Duodenal mucosa (tissue), 2 donors: ENCODE data around the gene LGALS3.

ENCODE experiments used
- H3K27ac ChIP-seq: one replicate; pipeline ENCODE4 v1.7.0; 2013; ENCODE audit warnings: low read depth, low read length
- H3K27me3 ChIP-seq, 2 donors: one replicate each; pipeline ENCODE4 v1.7.0; 2013; ENCODE audit warnings: low read length in 2 of 2, control low read depth in 1 of 2; ENCODE audit not compliant: insufficient read depth in 2 of 2, control insufficient read depth in 1 of 2
- H3K36me3 ChIP-seq, 2 donors: one replicate each; pipeline ENCODE4 v1.7.0; 2013; ENCODE audit warnings: low read length in 2 of 2, control low read depth in 1 of 2; ENCODE audit not compliant: insufficient read depth in 2 of 2, control insufficient read depth in 1 of 2
- H3K4me1 ChIP-seq, 2 donors: one replicate each; pipeline ENCODE4 v1.7.0; 2013; ENCODE audit warnings: low read length in 2 of 2, control low read depth in 1 of 2; ENCODE audit not compliant: insufficient read depth in 2 of 2, control insufficient read depth in 1 of 2
- H3K4me3 ChIP-seq, 2 donors: one replicate each; pipeline ENCODE4 v1.7.0; 2013; ENCODE audit warnings: low read length in 2 of 2, low read depth in 1 of 2
- H3K9ac ChIP-seq, 2 donors: one replicate each; pipeline ENCODE4 v1.7.0; 2013; ENCODE audit warnings: low read length in 2 of 2, low read depth in 1 of 2
- H3K9me3 ChIP-seq, 2 donors: one replicate each; pipeline ENCODE4 v1.7.0; 2013; ENCODE audit warnings: low read length in 2 of 2, control low read depth in 1 of 2; ENCODE audit not compliant: control insufficient read depth in 1 of 2

The LGALS3 gene

DNA sequence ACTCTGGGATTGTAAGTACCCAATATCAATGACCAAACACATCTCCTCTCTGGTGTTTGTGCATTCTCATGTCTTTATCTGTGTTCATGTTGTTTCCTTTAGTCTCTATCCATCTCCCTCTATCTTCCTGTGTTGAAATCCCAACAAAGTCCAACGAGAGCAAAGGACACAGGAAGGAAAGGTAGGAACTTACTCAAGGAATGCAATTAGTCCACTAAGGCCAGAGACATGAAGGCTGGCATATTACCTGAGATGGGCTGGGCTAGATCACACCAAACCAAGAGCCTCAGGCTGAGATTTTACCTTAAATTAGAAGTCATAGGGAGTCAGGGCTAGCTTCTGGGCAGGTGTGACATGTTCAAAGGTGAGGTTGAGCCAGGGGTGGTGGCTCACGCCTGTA is 14.3 kb upstream of the LGALS3 start:
- Histone ChIP-seq H3K4me1 (peaks cover 24 to 46% of the 10 kb centered on the region in 2 donors), H3K4me3 (no peak overlapping the region), H3K27ac (no peak overlapping the region), H3K9ac (no peak overlapping the region), H3K27me3 (no peaks in the 10 kb centered on the region), H3K9me3 (no peaks in the 10 kb centered on the region), H3K36me3 (no peaks in the 10 kb centered on the region)

- Histone ChIP-seq H3K9ac (no peak overlapping the region), H3K4me1 (peaks cover 31 to 53% of the 10 kb centered on the region in 2 donors), H3K36me3 (no peaks in the 10 kb centered on the region), H3K27me3 (no peaks in the 10 kb centered on the region), H3K27ac (peak overlapping the region; percentile 53), H3K4me3 (no peak overlapping the region), H3K9me3 (no peaks in the 10 kb centered on the region)
These were observed 13.6 kb upstream of the LGALS3 start for GRCh38 chr14:55115460-55115859.

- no peak overlapping the region for H3K27ac ChIP-seq
- no peaks in the 10 kb centered on the region for H3K9me3 ChIP-seq
- peaks cover 35 to 57% of the 10 kb centered on the region in 2 donors for H3K4me1 ChIP-seq
These were observed 13.2 kb upstream of the LGALS3 start for GRCh38 chr14:55115861-55116245.

DNA sequence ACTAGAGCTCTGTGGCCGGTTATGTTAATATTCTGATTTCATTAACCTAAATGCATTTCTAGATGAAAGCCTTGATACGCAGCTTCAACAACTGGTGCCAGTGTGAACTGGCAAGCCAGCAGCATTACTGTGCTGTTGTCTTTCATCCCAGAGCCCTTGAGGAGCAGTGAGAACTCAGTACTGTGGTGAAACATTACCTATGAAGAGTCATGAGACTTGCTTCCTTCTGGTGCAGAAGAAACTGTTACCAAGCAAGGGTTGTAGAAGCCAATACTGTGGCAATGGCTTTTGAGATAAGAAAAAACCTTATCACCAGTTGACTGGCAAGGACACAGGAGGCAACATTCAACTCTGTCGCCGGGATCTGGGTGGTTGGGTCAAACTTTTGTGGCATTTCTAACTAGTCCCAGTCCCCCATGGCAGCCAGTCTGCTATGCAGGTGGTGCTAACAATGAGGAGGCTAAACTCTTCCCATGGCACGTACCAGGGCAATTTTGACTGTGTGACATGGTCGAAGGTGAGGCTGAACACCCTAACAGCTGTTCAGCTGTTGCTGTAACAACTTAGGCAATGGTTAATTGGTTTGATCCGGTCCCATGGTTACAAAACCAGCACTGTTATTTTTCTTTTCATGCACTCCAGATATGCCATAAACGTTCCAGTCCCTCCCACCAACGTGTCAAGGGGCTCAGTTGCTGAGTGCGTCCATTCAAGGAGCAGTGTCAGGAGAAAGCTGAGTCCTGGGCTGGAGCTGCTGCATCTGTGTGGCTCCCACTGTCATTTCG is 12.6 kb upstream of the LGALS3 start:
- H3K9me3 ChIP-seq, result no peaks in the 10 kb centered on the region
- H3K27ac ChIP-seq, result peak overlapping the region; percentile 75
- no peaks in the 10 kb centered on the region for H3K27me3 ChIP-seq
- H3K4me1 ChIP-seq, result peaks cover 37 to 63% of the 10 kb centered on the region in 2 donors
- peak overlapping the region; percentile 27 to 38 for H3K9ac ChIP-seq
- peak overlapping the region; percentile 13 to 36 for H3K4me3 ChIP-seq
- no peaks in the 10 kb centered on the region for H3K36me3 ChIP-seq

More at GRCh38 chr14:55115861-55116245, 13.2 kb upstream of the LGALS3 start:
- Histone ChIP-seq H3K36me3 (no peaks in the 10 kb centered on the region), H3K4me3 (no peak overlapping the region), H3K9ac (peak overlapping the region in 1 of 2 donors; percentile 38), H3K27me3 (no peaks in the 10 kb centered on the region)

DNA sequence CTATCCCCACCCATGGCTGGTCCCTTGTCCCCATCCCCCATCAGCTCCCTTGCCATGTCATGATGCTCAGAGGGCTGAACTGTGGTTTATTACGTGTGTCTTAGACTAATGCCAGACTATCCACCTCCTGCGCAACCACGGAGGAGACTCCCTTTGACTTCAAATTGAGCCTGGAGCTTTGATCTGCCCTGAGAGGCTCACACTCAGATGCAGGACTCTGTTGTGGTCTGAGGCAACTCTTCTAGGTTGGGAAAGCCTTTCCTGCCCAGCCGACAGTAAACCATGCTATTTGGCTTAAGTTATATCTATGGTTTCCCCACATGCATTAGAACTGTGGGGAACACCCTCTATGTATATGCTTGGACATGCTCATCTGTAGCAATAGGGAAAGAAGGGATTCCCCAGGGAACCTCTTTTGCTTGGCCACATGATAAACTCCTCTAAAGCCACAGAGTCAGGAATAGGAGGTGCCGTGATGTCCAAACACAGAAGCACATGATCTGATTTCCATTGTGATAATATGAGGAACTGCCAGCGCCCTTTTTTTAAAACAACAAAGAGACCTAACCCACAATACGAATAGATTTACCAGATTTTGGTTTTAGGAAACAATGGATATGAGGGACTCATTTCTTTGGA is 11.1 kb upstream of the LGALS3 start:
- Histone ChIP-seq H3K36me3 (no peaks in the 10 kb centered on the region), H3K27ac (no peak overlapping the region), H3K27me3 (no peaks in the 10 kb centered on the region), H3K4me3 (no peak overlapping the region), H3K9ac (no peak overlapping the region), H3K4me1 (peaks cover 45 to 76% of the 10 kb centered on the region in 2 donors), H3K9me3 (no peaks in the 10 kb centered on the region)

DNA sequence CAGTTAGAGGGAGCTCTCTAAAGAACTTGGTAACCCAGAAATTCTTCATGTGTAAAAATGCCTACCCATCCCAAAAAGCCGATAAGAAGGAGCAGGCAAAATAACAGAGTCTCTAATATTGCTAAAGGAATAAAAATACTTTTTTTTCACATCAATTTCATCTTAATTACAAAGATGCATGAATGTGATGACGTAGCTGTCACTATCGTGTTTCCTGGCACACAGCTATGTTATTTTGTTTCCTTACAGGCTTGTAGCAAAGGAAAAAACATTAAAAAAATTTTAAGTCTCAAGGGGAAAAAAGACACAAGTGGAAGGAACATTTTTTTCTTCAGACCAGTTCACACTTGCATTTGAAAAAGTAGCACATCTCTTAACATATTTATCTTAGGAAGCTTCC is 10.3 kb upstream of the LGALS3 start:
- Histone ChIP-seq H3K27ac (no peak overlapping the region), H3K27me3 (no peaks in the 10 kb centered on the region), H3K36me3 (no peaks in the 10 kb centered on the region), H3K9ac (no peak overlapping the region), H3K4me3 (no peak overlapping the region), H3K9me3 (no peaks in the 10 kb centered on the region), H3K4me1 (peaks cover 53 to 83% of the 10 kb centered on the region in 2 donors)

DNA sequence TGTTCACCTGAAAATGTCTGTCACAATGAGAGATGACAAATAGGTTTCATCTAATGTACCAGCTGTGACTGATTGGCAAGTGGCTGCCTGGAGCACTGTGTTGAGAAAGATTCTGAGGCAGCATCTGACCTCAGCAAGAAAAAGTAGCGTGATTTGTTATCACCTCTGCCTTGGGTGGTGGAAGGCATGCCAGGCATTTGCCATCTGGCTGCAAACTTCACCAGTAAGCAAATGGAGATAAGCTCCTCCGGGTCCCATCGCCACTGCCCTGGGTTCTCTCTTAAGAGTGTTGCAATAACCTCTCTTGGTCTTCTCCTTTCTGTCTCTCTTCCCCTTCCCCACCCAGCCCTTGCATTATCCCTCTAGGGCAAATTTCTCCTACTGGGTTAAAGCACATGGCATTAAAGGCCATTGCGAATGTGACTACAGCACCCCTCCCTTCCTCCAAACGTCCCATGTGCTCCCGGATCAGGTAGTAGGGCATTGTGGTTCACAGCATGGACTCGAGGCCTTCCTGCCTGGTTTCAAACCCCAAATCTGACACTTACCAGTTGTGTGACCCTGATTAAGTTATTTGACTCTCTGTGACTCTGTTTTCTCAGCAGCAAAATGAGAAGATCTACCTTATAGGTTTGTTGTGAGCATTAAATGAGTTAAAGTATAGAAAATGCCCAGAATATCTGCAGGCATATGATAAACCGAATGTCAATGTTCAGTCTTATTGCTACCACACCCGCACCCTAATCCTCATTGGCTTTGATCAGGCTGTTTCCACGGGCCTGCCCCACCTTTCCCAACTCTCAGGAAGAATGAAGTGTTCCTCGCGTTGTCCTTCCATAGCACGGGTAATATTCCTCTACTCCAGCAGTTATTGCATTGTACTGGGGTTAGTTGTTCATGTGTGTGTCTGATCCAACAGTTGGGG is 8.2 kb upstream of the LGALS3 start:
- H3K9me3 ChIP-seq, result no peaks in the 10 kb centered on the region
- no peaks in the 10 kb centered on the region for H3K36me3 ChIP-seq
- peak overlapping the region in 1 of 2 donors; percentile 22 for H3K4me3 ChIP-seq
- H3K4me1 ChIP-seq, result peaks cover 63 to 87% of the 10 kb centered on the region in 2 donors
- H3K27me3 ChIP-seq, result no peaks in the 10 kb centered on the region
- peak overlapping the region; percentile 27 to 35 for H3K9ac ChIP-seq
- H3K27ac ChIP-seq, result peak overlapping the region; percentile 41

- no peaks in the 10 kb centered on the region for H3K36me3 ChIP-seq
- H3K9ac ChIP-seq, result peak overlapping the region; percentile 22 to 23
- H3K4me1 ChIP-seq, result peaks cover 71 to 85% of the 10 kb centered on the region in 2 donors
- peak overlapping the region; percentile 6 to 25 for H3K4me3 ChIP-seq
- H3K9me3 ChIP-seq, result no peaks in the 10 kb centered on the region
- no peaks in the 10 kb centered on the region for H3K27me3 ChIP-seq
- H3K27ac ChIP-seq, result peak overlapping the region; percentile 63
These were observed 7.2 kb upstream of the LGALS3 start for GRCh38 chr14:55121628-55122439.

DNA sequence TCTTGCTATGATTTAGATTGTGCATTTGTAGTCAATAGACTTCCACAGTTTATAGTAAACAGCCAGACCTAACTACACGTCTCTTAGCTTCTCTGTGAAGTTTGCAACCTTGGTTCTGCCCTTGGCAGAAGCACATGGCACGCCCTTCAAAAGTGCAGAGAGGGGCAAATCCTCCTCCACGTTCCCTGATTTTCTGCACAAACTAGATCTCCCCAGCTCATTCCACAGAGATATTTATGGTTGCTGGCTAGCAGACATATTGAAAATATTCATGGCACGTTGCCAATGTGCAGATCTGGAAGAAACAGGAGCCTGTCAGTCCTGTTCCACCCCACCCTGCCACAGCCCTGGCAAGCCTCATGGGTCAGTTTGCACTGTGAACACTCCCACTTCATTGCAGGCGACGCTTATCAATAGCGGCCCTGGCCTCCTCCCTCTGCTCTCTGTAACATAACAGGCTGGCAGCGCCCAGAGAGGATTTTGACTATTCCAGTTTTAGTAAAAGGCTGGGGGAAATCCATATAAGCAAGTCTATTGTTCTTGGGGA is 6.5 kb upstream of the LGALS3 start:
- peak overlapping the region; percentile 13 to 38 for H3K4me3 ChIP-seq
- H3K27me3 ChIP-seq, result no peaks in the 10 kb centered on the region
- peaks cover 72 to 83% of the 10 kb centered on the region in 2 donors for H3K4me1 ChIP-seq
- H3K36me3 ChIP-seq, result no peaks in the 10 kb centered on the region
- H3K9me3 ChIP-seq, result no peaks in the 10 kb centered on the region
- peak overlapping the region; percentile 63 for H3K27ac ChIP-seq
- H3K9ac ChIP-seq, result peak overlapping the region; percentile 53 to 56
